GM12878 (cell line): ENCODE results near the gene SLC24A3. TPM values are rescaled to one million over a fixed set of nuclear protein-coding genes. Genes with fewer than 3 reads are reported as not detected.

ENCODE experiments used
- ATAC-seq: fragments of 200-7000 bp; cut with Tn5 transposase; 3 replicates; pipeline ENCODE4 v1.9.1; 2020; ENCODE audit warnings: mild to moderate bottlenecking, moderate library complexity
- BruUV-seq: library from RNA; stranded (reverse); fragments of 400-500 nt; replicated peaks from 2 replicates; lab custom pipeline; 2021; lab: Mats Ljungman, UMichigan
- CTCF ChIA-PET: fragments of 300-600 bp; sonication (Branson Sonifier 250); formaldehyde crosslinking; extraction: SDS; loops from one replicate; lab custom pipeline; 2021; ENCODE audit warnings: inconsistent platforms; lab: Yijun Ruan, JAX
- POLR2A ChIA-PET: fragments of 350-600 bp; formaldehyde crosslinking; extraction: SDS; loops from one replicate; lab custom pipeline; 2021; ENCODE audit warnings: inconsistent platforms; lab: Charles Lee
- RAD21 ChIA-PET: fragments of 300-600 bp; sonication (Branson Sonifier 250); formaldehyde crosslinking; loops from one replicate; lab custom pipeline; 2023; ENCODE audit warnings: antibody characterized with exemption; ENCODE audit not compliant: unreplicated experiment; lab: Charles Lee
- SMC1A ChIA-PET: fragments of 300-600 bp; sonication (Branson Sonifier 250); formaldehyde crosslinking; loops from one replicate; lab custom pipeline; 2023; ENCODE audit not compliant: unreplicated experiment, uncharacterized antibody; lab: Charles Lee
- DNase-seq: peaks from one replicate; pipeline ENCODE4 v3.0.0-alpha.2; 2011; ENCODE audit warnings: low read depth, low spot score
- FAIRE-seq: peaks from 3 replicates; lab custom pipeline; 2011; peaks lifted over from hg19 to GRCh38; lab: Jason Lieb, UNC
- H2AFZ ChIP-seq: 2 replicates; pipeline ENCODE4 v1.6.0; 2011; ENCODE audit warnings: low read depth, low read length, control low read depth; ENCODE audit not compliant: control insufficient read depth
- H3K27ac ChIP-seq: 2 replicates; pipeline ENCODE4 v1.5.1; 2011; ENCODE audit warnings: control low read depth; ENCODE audit not compliant: control insufficient read depth, insufficient read depth
- H3K27me3 ChIP-seq, 2 experiments: replicated peaks in 1 of 2; 2 replicates each; pipeline versions ENCODE4 v1.6.0 to v1.6.1; 2011; ENCODE audit warnings: low read length in 1 of 2; ENCODE audit not compliant: control insufficient read depth in 2 of 2, insufficient read depth in 2 of 2
- H3K36me3 ChIP-seq, 2 experiments: 2 replicates each; pipeline ENCODE4 v1.5.1; 2011; ENCODE audit warnings: low read length in 1 of 2; ENCODE audit not compliant: control insufficient read depth in 2 of 2, insufficient read depth in 2 of 2
- H3K4me1 ChIP-seq: 2 replicates; pipeline ENCODE4 v1.6.1; 2011; ENCODE audit warnings: mild to moderate bottlenecking, low read length, moderate library complexity, mixed read lengths; ENCODE audit not compliant: control insufficient read depth, insufficient read depth
- H3K4me2 ChIP-seq: 2 replicates; pipeline ENCODE4 v1.6.0; 2011; ENCODE audit warnings: control low read depth; ENCODE audit not compliant: control insufficient read depth, insufficient read depth
- H3K4me3 ChIP-seq: fragments of 200-600 bp; sonication (generic); 2 replicates; pipeline ENCODE4 v1.5.1; 2016
- H3K79me2 ChIP-seq: 2 replicates; pipeline ENCODE4 v1.6.0; 2011; ENCODE audit warnings: low read length; ENCODE audit not compliant: control insufficient read depth, insufficient read depth
- H3K9ac ChIP-seq: 2 replicates; pipeline ENCODE4 v1.8.0; 2011; ENCODE audit warnings: low read length, control low read depth, mixed read lengths; ENCODE audit not compliant: control insufficient read depth, insufficient read depth
- H3K9me3 ChIP-seq: replicated peaks from 3 replicates; pipeline ENCODE4 v1.5.1; 2011; ENCODE audit warnings: mild to moderate bottlenecking, low read length; ENCODE audit not compliant: control insufficient read depth, insufficient read depth
- H4K20me1 ChIP-seq: 2 replicates; pipeline ENCODE4 v1.6.0; 2011; ENCODE audit not compliant: control insufficient read depth, insufficient read depth
- CEBPB ChIP-seq, 2 experiments: fragments of 150-350 bp in 1 of 2; IDR thresholded peaks; 2 replicates each; pipeline ENCODE4 v1.6.1; 2012 to 2014; ENCODE audit warnings: low read depth in 2 of 2, low read length in 2 of 2, borderline replicate concordance in 1 of 2, inconsistent platforms in 1 of 2
- CREM ChIP-seq: IDR thresholded peaks from 2 replicates; pipeline ENCODE4 v1.6.1; 2014; ENCODE audit warnings: antibody characterized with exemption, low read depth
- DPF2 ChIP-seq: fragments of 450-650 bp; IDR thresholded peaks from 2 replicates; pipeline ENCODE4 v1.6.1; 2017; ENCODE audit warnings: mild to moderate bottlenecking
- HCFC1 ChIP-seq: fragments of 150-350 bp; IDR thresholded peaks from 2 replicates; pipeline ENCODE4 v1.6.1; 2014; ENCODE audit warnings: low read length
- KLF5 ChIP-seq: fragments of 450-650 bp; IDR thresholded peaks from 2 replicates; pipeline ENCODE4 v1.6.1; 2014; ENCODE audit warnings: mild to moderate bottlenecking; ENCODE audit not compliant: partially characterized antibody
- MYC ChIP-seq: IDR thresholded peaks from 2 replicates; pipeline ENCODE4 v1.6.1; 2011; ENCODE audit warnings: mild to moderate bottlenecking, low read length, moderate library complexity, inconsistent platforms; ENCODE audit not compliant: insufficient read depth, insufficient replicate concordance, insufficient read length, severe bottlenecking
- NFYA ChIP-seq: IDR thresholded peaks from 2 replicates; pipeline ENCODE4 v1.6.1; 2011; ENCODE audit warnings: low read depth, mild to moderate bottlenecking, low read length, improper control_type of control experiment, borderline replicate concordance
- POU2F2 ChIP-seq: IDR thresholded peaks from 3 replicates; pipeline ENCODE4 v1.6.1; 2011; ENCODE audit warnings: low read depth, mild to moderate bottlenecking, low read length, borderline replicate concordance
- SIN3A ChIP-seq: IDR thresholded peaks from 2 replicates; pipeline ENCODE4 v1.6.1; 2012; ENCODE audit warnings: low read depth, low read length, improper control_type of control experiment
- ZBED1 ChIP-seq: IDR thresholded peaks from 2 replicates; pipeline ENCODE4 v1.6.1; 2016; ENCODE audit warnings: borderline replicate concordance
- ZNF24 ChIP-seq: fragments of 450-650 bp; IDR thresholded peaks from 2 replicates; pipeline ENCODE4 v1.6.1; 2017; ENCODE audit warnings: antibody characterized with exemption, mild to moderate bottlenecking
- WGBS: methylation state at CpG from one replicate; pipeline ENCODE4 v1.1.6; 2016; ENCODE audit warnings: low lambda C conversion rate; ENCODE audit not compliant: insufficient replicate concordance, insufficient coverage; ENCODE audit errors: missing lambda C conversion rate; 5-methylcytosine and 5-hydroxymethylcytosine counted together
- in situ Hi-C: fragments of 300-500 bp; cut with MboI; formaldehyde crosslinking; loops from 9 replicates; pipeline ENCODE4 v1.14.3; 2018; ENCODE audit warnings: mixed read lengths
- intact Hi-C: fragments of 100-400 bp; cut with micrococcal nuclease; formaldehyde crosslinking; loops from one replicate; pipeline ENCODE4 v1.14.2; 2022; ENCODE audit not compliant: unreplicated experiment
- polyA plus RNA-seq, 11 experiments: library from polyadenylated mRNA; depleted of rRNA in 4 of 11; unstranded in 6 of 11; stranded (reverse) in 5 of 11; fragments of >200 nt; fragmentation: Nextera tagmentation in 4 of 11; fragmentation: Illumina TruSeq in 1 of 11; extraction: Ambion mirVana in 4 of 11; extraction: Trizol in 1 of 11; gene quantifications; 1 replicate in 1 of 11; 2 replicates in 10 of 11; pipeline versions ENCODE4 v1.2.1 to v1.2.3, GENCODE V29; 2011 to 2016; ENCODE audit warnings: inconsistent platforms in 2 of 11, missing spikeins in 2 of 11, low read depth in 1 of 11
- total RNA-seq, 4 experiments: library from RNA; depleted of rRNA in 3 of 4; stranded (reverse); fragments of >200 nt in 3 of 4; fragmentation: Illumina TruSeq in 1 of 4; extraction: Trizol in 1 of 4; gene quantifications; 2 replicates each; pipeline versions ENCODE4 v1.2.1 to v1.2.3, GENCODE V29; 2013 to 2021
- TF ChIP-seq, protein P1 (sequence below): fragments of 450-650 bp; IDR thresholded peaks from 2 replicates; pipeline ENCODE4 v1.6.1; 2014; ENCODE audit warnings: mild to moderate bottlenecking
- TF ChIP-seq, protein P2 (sequence below): fragments of 450-650 bp; conservative IDR thresholded peaks from 2 replicates; pipeline ENCODE4 v1.6.1; 2017; ENCODE audit warnings: mild to moderate bottlenecking, moderate library complexity
- TF ChIP-seq, protein P3 (sequence below): IDR thresholded peaks from 2 replicates; pipeline ENCODE4 v1.6.1; 2012; ENCODE audit warnings: low read length, inconsistent platforms

Gene SLC24A3
- total and polyA plus RNA-seq, 10 of the 15 experiments (the other 5 are each of a cell fraction or from before 2014, with no cell fraction given): 0.04 TPM; not detected in 9

- TF ChIP-seq, protein P1, sequence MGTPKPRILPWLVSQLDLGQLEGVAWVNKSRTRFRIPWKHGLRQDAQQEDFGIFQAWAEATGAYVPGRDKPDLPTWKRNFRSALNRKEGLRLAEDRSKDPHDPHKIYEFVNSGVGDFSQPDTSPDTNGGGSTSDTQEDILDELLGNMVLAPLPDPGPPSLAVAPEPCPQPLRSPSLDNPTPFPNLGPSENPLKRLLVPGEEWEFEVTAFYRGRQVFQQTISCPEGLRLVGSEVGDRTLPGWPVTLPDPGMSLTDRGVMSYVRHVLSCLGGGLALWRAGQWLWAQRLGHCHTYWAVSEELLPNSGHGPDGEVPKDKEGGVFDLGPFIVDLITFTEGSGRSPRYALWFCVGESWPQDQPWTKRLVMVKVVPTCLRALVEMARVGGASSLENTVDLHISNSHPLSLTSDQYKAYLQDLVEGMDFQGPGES: no peak
- TF ChIP-seq MYC (no peak), ZNF24 (no peak), KLF5 (no peak), CEBPB (IDR thresholded peaks at IDR 0.05; ENCODE audit: borderline replicate concordance in 1 of 2, low read depth in 2 of 2, low read length in 2 of 2) (no peak), POU2F2 (no peak), CREM (no peak), HCFC1 (no peak), ZBED1 (no peak), NFYA (no peak), DPF2 (no peak), SIN3A (no peak)
- TF ChIP-seq, protein P2, sequence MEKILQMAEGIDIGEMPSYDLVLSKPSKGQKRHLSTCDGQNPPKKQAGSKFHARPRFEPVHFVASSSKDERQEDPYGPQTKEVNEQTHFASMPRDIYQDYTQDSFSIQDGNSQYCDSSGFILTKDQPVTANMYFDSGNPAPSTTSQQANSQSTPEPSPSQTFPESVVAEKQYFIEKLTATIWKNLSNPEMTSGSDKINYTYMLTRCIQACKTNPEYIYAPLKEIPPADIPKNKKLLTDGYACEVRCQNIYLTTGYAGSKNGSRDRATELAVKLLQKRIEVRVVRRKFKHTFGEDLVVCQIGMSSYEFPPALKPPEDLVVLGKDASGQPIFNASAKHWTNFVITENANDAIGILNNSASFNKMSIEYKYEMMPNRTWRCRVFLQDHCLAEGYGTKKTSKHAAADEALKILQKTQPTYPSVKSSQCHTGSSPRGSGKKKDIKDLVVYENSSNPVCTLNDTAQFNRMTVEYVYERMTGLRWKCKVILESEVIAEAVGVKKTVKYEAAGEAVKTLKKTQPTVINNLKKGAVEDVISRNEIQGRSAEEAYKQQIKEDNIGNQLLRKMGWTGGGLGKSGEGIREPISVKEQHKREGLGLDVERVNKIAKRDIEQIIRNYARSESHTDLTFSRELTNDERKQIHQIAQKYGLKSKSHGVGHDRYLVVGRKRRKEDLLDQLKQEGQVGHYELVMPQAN: no peak
- TF ChIP-seq, protein P3, sequence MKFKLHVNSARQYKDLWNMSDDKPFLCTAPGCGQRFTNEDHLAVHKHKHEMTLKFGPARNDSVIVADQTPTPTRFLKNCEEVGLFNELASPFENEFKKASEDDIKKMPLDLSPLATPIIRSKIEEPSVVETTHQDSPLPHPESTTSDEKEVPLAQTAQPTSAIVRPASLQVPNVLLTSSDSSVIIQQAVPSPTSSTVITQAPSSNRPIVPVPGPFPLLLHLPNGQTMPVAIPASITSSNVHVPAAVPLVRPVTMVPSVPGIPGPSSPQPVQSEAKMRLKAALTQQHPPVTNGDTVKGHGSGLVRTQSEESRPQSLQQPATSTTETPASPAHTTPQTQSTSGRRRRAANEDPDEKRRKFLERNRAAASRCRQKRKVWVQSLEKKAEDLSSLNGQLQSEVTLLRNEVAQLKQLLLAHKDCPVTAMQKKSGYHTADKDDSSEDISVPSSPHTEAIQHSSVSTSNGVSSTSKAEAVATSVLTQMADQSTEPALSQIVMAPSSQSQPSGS: no peak
- TF ChIP-seq, all 136 proteins: peak for 0
- BruUV-seq: no TSS peak
- in situ Hi-C loops: no loop called here
- Histone ChIP-seq H3K4me3 (no peak overlapping the region), H3K36me3 (no peaks in the 10 kb centered on the region), H3K4me1 (no peaks in the 10 kb centered on the region), H3K9ac (no peak overlapping the region), H3K4me2 (no peak overlapping the region), H3K27ac (no peak overlapping the region), H3K79me2 (no peaks in the 10 kb centered on the region), H2AFZ (no peak overlapping the region), H3K27me3 (no peaks in the 10 kb centered on the region), H3K9me3 (no peaks in the 10 kb centered on the region), H4K20me1 (no peaks in the 10 kb centered on the region)
- CTCF ChIA-PET: no interaction called here
- intact Hi-C loops: no loop called here
- SMC1A ChIA-PET: no interaction called here
- 25% methylated on average over 2 of the region's 2 CpGs for WGBS
- POLR2A ChIA-PET: no interaction called here
- DNase-seq (no peak), FAIRE-seq (no peak), ATAC-seq (no peak)
- RAD21 ChIA-PET: no interaction called here
These were observed 89.4 kb downstream of the SLC24A3 start for GRCh38 chr20:19301843-19302242.
